HepG2 (cell line): ENCODE data around the gene ANO3. TPM values are rescaled to one million over a fixed set of nuclear protein-coding genes. Genes with fewer than 3 reads are reported as not detected.

Experiments
- ATAC-seq: fragments of 200-7000 bp; cut with Tn5 transposase; 3 replicates; pipeline ENCODE4 v1.9.1; 2020; ENCODE audit warnings: mild to moderate bottlenecking, moderate library complexity
- BruUV-seq: library from RNA; stranded (reverse); fragments of 400-500 nt; replicated peaks from 2 replicates; lab custom pipeline; 2021; lab: Mats Ljungman, UMichigan
- CTCF ChIA-PET: fragments of 300-600 bp; formaldehyde crosslinking; extraction: SDS; loops from one replicate; lab custom pipeline; 2021; ENCODE audit warnings: low total read pairs, inconsistent platforms, low intra/inter-chr PET ratio; lab: Yijun Ruan, JAX
- POLR2A ChIA-PET: fragments of 350-600 bp; sonication (Branson Sonifier 250); formaldehyde crosslinking; loops from one replicate; lab custom pipeline; 2020; ENCODE audit warnings: antibody characterized with exemption, inconsistent platforms; lab: Yijun Ruan, JAX
- DNase-seq: peaks from one replicate; pipeline ENCODE4 v3.0.0-alpha.2; 2015; ENCODE audit warnings: low spot score
- FAIRE-seq: peaks from 3 replicates; lab custom pipeline; 2011; peaks lifted over from hg19 to GRCh38; lab: Jason Lieb, UNC
- H2AFZ ChIP-seq: one replicate; pipeline ENCODE4 v1.6.1; 2011; ENCODE audit warnings: low read length, inconsistent platforms
- H3K27ac ChIP-seq: fragments of 300-600 bp; 3 replicates; pipeline ENCODE4 v1.8.0; 2011; ENCODE audit warnings: mixed run types, mild to moderate bottlenecking, mixed read lengths, low read length, inconsistent platforms; ENCODE audit not compliant: insufficient read depth; ENCODE audit errors: extremely low read length
- H3K27me3 ChIP-seq, 2 experiments: fragments of 200-600 bp in 1 of 2; 2 replicates in 1 of 2; 3 replicates in 1 of 2; pipeline versions ENCODE4 v1.6.0 to v1.8.0; 2011; ENCODE audit warnings: low read length in 2 of 2, mild to moderate bottlenecking in 2 of 2, moderate library complexity in 2 of 2, inconsistent platforms in 1 of 2; ENCODE audit not compliant: insufficient read depth in 2 of 2, control insufficient read depth in 1 of 2
- H3K36me3 ChIP-seq, 2 experiments: fragments of 200-600 bp in 1 of 2; replicated peaks in 1 of 2; 2 replicates in 1 of 2; 3 replicates in 1 of 2; pipeline versions ENCODE4 v1.5.1 to v1.8.0; 2011; ENCODE audit warnings: low read length in 2 of 2, inconsistent platforms in 1 of 2; ENCODE audit not compliant: insufficient read depth in 2 of 2, control insufficient read depth in 1 of 2
- H3K4me1 ChIP-seq: 2 replicates; pipeline ENCODE4 v1.5.1; 2012; ENCODE audit warnings: low read length, inconsistent platforms; ENCODE audit not compliant: insufficient read depth
- H3K4me2 ChIP-seq: 2 replicates; pipeline ENCODE4 v1.6.0; 2011; ENCODE audit warnings: low read depth, low read length, inconsistent platforms
- H3K4me3 ChIP-seq, 3 experiments: fragments of 200-600 bp in 1 of 3; sonication (generic), shearing (Covaris generic) in 1 of 3; replicated peaks in 1 of 3; 2 replicates each; pipeline ENCODE4 v1.5.1; 2011 to 2016; ENCODE audit warnings: low read length in 3 of 3, inconsistent platforms in 2 of 3, low read depth in 2 of 3, mild to moderate bottlenecking in 2 of 3, control low read depth in 1 of 3, mixed read lengths in 1 of 3; ENCODE audit not compliant: insufficient read depth in 1 of 3
- H3K79me2 ChIP-seq: one replicate; pipeline ENCODE4 v1.6.1; 2011; ENCODE audit warnings: low read length, inconsistent platforms; ENCODE audit not compliant: insufficient read depth
- H3K9ac ChIP-seq: 2 replicates; pipeline ENCODE4 v1.6.0; 2011; ENCODE audit warnings: mild to moderate bottlenecking, low read depth, low read length, inconsistent platforms; ENCODE audit not compliant: insufficient read depth
- H3K9me3 ChIP-seq: 2 replicates; pipeline ENCODE4 v1.5.1; 2012; ENCODE audit warnings: mild to moderate bottlenecking, low read length
- H4K20me1 ChIP-seq: 2 replicates; pipeline ENCODE4 v1.6.0; 2011; ENCODE audit warnings: inconsistent platforms, mild to moderate bottlenecking, low read length, moderate library complexity; ENCODE audit not compliant: insufficient read depth
- AGO1 ChIP-seq: fragments of 200-400 bp; formaldehyde crosslinking; IDR thresholded peaks from 2 replicates; pipeline ENCODE4 v1.6.1; 2017; ENCODE audit warnings: mild to moderate bottlenecking, low read depth, low read length, moderate library complexity; ENCODE audit not compliant: poor library complexity, severe bottlenecking
- CBX5 ChIP-seq: sonication (generic); formaldehyde crosslinking; IDR thresholded peaks from 2 replicates; pipeline ENCODE4 v1.4.0; 2020; ENCODE audit warnings: missing genetic modification reagents, borderline replicate concordance
- FOXA1 ChIP-seq, 2 experiments: fragments of 450-650 bp in 1 of 2; sonication (generic) in 1 of 2; formaldehyde crosslinking in 1 of 2; IDR thresholded peaks; 2 replicates each; pipeline versions ENCODE4 v1.4.0 to v1.6.1; 2016 to 2020; ENCODE audit warnings: missing genetic modification reagents in 1 of 2
- GATAD1 ChIP-seq: IDR thresholded peaks from 2 replicates; pipeline ENCODE4 v1.6.1; 2016; ENCODE audit warnings: missing genetic modification reagents, missing compliant biosample characterization
- ISX ChIP-seq: sonication (generic); formaldehyde crosslinking; conservative IDR thresholded peaks from 2 replicates; pipeline ENCODE4 v1.5.0; 2020; ENCODE audit warnings: missing genetic modification reagents
- NAIF1 ChIP-seq: sonication (generic); formaldehyde crosslinking; IDR thresholded peaks from 2 replicates; pipeline ENCODE4 v1.5.0; 2020; ENCODE audit warnings: mild to moderate bottlenecking, missing genetic modification reagents, borderline replicate concordance
- NPAS2 ChIP-seq: sonication (generic); formaldehyde crosslinking; IDR thresholded peaks from 2 replicates; pipeline ENCODE4 v1.8.0; 2022; ENCODE audit warnings: mild to moderate bottlenecking, missing genetic modification reagents, borderline replicate concordance
- SAP130 ChIP-seq: IDR thresholded peaks from 2 replicates; pipeline ENCODE4 v1.6.1; 2016; ENCODE audit warnings: low read depth
- ZFP1 ChIP-seq: IDR thresholded peaks from 2 replicates; pipeline ENCODE4 v1.6.1; 2016
- ZNF10 ChIP-seq: sonication (generic); formaldehyde crosslinking; IDR thresholded peaks from 2 replicates; pipeline ENCODE4 v1.4.0; 2020; ENCODE audit warnings: mild to moderate bottlenecking, low read depth, missing genetic modification reagents, borderline replicate concordance
- ZNF143 ChIP-seq: sonication (generic); formaldehyde crosslinking; IDR thresholded peaks from 2 replicates; pipeline ENCODE4 v1.4.0; 2020; ENCODE audit warnings: missing genetic modification reagents
- ZNF260 ChIP-seq: sonication (generic); formaldehyde crosslinking; IDR thresholded peaks from 2 replicates; pipeline ENCODE4 v1.4.0; 2020; ENCODE audit warnings: missing genetic modification reagents, low read depth, mild to moderate bottlenecking, borderline replicate concordance
- WGBS: methylation state at CpG from one replicate; pipeline ENCODE4 v1.1.6; 2017; ENCODE audit warnings: low lambda C conversion rate; 5-methylcytosine and 5-hydroxymethylcytosine counted together
- in situ Hi-C: cut with HindIII; loops from 2 replicates; pipeline ENCODE4 v1.10.0; 2017; ENCODE audit warnings: low pct_unique_long_range_greater_than_20kb; ENCODE audit not compliant: extremely low pct_ligation_motif_present
- intact Hi-C: fragments of 100-400 bp; cut with micrococcal nuclease; formaldehyde crosslinking; loops from one replicate; pipeline ENCODE4 v1.10.0; 2022; ENCODE audit not compliant: unreplicated experiment
- polyA plus RNA-seq, 8 experiments: library from polyadenylated mRNA; depleted of rRNA in 3 of 8; stranded (reverse) in 7 of 8; unstranded in 1 of 8; fragments of >200 nt; fragmentation: Illumina TruSeq in 4 of 8; extraction: Trizol in 4 of 8; gene quantifications; 2 replicates each; pipeline versions ENCODE4 v1.2.1 to v1.2.3, GENCODE V29; 2011 to 2016; ENCODE audit warnings: low read depth in 4 of 8, missing spikeins in 1 of 8, mixed read lengths in 1 of 8; ENCODE audit not compliant: insufficient read depth in 1 of 8
- total RNA-seq, 5 experiments: library from RNA; depleted of rRNA; stranded (reverse); fragments of >200 nt; fragmentation: Illumina TruSeq; extraction: Trizol; gene quantifications; 2 replicates each; pipeline ENCODE4 v1.2.3, GENCODE V29; 2016; ENCODE audit warnings: low read depth in 1 of 5
- TF ChIP-seq, protein P1 (sequence below): sonication (generic); formaldehyde crosslinking; IDR thresholded peaks from 2 replicates; pipeline ENCODE4 v1.8.1; 2023; ENCODE audit warnings: missing genetic modification reagents, mild to moderate bottlenecking, borderline replicate concordance
- TF ChIP-seq, protein P2 (sequence below): conservative IDR thresholded peaks from 2 replicates; pipeline ENCODE4 v1.6.1; 2018; ENCODE audit warnings: missing genetic modification reagents
- TF ChIP-seq, protein P3 (sequence below): sonication (generic); formaldehyde crosslinking; conservative IDR thresholded peaks from 2 replicates; pipeline ENCODE4 v1.4.0; 2020; ENCODE audit warnings: missing genetic modification reagents
- TF ChIP-seq, protein P4 (sequence below): sonication (generic); formaldehyde crosslinking; IDR thresholded peaks from 2 replicates; pipeline ENCODE4 v1.4.0; 2020; ENCODE audit warnings: missing genetic modification reagents; ENCODE audit errors: not compliant biosample characterization
- TF ChIP-seq, protein P5 (sequence below): sonication (generic); formaldehyde crosslinking; IDR thresholded peaks from 2 replicates; pipeline ENCODE4 v1.8.0; 2022; ENCODE audit warnings: missing genetic modification reagents, mild to moderate bottlenecking, inconsistent platforms, borderline replicate concordance
- TF ChIP-seq, protein P6 (sequence below): sonication (generic); formaldehyde crosslinking; IDR thresholded peaks from 2 replicates; pipeline ENCODE4 v1.5.0; 2020; ENCODE audit warnings: missing genetic modification reagents
- TF ChIP-seq, protein P7 (sequence below): IDR thresholded peaks from 2 replicates; pipeline ENCODE4 v1.6.1; 2012; ENCODE audit warnings: inconsistent platforms

ANO3 gene
- total and polyA plus RNA-seq, 2 of the 13 experiments (the other 11 are each of a cell fraction or from before 2014, with no cell fraction given): 0.17 to 0.44 TPM

DNA sequence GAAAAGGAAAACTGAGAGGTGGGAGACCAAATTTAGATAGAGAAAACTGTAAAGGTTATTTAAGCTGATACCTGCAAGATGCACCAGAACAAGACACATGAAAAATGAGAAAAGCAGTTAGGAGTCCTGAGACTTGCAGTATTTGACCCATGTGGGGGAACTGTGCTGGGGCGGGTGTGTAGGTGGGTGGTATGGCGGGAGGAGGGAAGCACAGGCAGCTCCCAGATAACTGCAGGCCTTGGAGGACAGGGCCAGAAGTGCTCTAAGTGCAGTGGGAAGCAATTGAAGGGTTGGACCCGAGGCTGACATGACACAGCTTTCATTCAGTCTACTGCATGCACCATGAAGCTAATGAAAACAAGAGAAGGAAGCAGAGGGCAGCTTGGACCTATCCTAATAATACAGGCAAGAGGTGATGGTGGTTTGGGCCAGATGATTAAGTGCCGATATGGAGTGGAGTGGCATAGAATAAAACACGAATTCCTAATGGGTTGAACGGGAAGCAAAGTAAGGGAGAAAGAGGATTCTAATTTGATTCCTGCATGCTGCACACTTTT, 48.0 kb upstream of the ANO3 start:
- ATAC-seq: peak; percentile 42
- 19% methylated on average over 6 of the region's 6 CpGs for WGBS
- no peaks in the 10 kb centered on the region for H3K4me1 ChIP-seq
- no peaks in the 10 kb centered on the region for H3K36me3 ChIP-seq
- H3K4me2 ChIP-seq: peak overlapping the region; percentile 61; the same call in 1 of the 2 replicates
- H3K9ac ChIP-seq: no peak overlapping the region
- FAIRE-seq: no peak
- intact Hi-C loops (no loop called here), in situ Hi-C loops (loop anchor here (25.0 kb wide), 1 partner anchor 878 kb away; no protein-coding TSS in a partner anchor)
- H4K20me1 ChIP-seq: no peaks in the 10 kb centered on the region
- no TSS peak for BruUV-seq
- H3K4me3 ChIP-seq: no peak overlapping the region
- ChIA-PET CTCF (interaction anchor here (2.8 kb wide), 1 partner anchor 366 kb away, joined by 11 read pairs; no protein-coding TSS in a partner anchor), POLR2A (no interaction called here)
- no peaks in the 10 kb centered on the region for H3K9me3 ChIP-seq
- H3K27ac ChIP-seq: no peak overlapping the region
- H2AFZ ChIP-seq: no peak overlapping the region
- DNase-seq: no peak
- TF ChIP-seq ZNF10: no peak
- TF ChIP-seq, protein P1, sequence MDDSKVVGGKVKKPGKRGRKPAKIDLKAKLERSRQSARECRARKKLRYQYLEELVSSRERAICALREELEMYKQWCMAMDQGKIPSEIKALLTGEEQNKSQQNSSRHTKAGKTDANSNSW (CRISPR knock-in tag): no peak
- TF ChIP-seq NPAS2: no peak
- no peak for TF ChIP-seq ZNF260 (CRISPR knock-in tag)
- no peak for TF ChIP-seq NAIF1
- no peak for TF ChIP-seq ZFP1 (CRISPR knock-in tag)
- TF ChIP-seq, protein P2, sequence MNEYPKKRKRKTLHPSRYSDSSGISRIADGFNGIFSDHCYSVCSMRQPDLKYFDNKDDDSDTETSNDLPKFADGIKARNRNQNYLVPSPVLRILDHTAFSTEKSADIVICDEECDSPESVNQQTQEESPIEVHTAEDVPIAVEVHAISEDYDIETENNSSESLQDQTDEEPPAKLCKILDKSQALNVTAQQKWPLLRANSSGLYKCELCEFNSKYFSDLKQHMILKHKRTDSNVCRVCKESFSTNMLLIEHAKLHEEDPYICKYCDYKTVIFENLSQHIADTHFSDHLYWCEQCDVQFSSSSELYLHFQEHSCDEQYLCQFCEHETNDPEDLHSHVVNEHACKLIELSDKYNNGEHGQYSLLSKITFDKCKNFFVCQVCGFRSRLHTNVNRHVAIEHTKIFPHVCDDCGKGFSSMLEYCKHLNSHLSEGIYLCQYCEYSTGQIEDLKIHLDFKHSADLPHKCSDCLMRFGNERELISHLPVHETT (CRISPR knock-in tag): no peak
- TF ChIP-seq, protein P3, sequence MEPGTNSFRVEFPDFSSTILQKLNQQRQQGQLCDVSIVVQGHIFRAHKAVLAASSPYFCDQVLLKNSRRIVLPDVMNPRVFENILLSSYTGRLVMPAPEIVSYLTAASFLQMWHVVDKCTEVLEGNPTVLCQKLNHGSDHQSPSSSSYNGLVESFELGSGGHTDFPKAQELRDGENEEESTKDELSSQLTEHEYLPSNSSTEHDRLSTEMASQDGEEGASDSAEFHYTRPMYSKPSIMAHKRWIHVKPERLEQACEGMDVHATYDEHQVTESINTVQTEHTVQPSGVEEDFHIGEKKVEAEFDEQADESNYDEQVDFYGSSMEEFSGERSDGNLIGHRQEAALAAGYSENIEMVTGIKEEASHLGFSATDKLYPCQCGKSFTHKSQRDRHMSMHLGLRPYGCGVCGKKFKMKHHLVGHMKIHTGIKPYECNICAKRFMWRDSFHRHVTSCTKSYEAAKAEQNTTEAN (CRISPR knock-in tag): no peak
- no peak for TF ChIP-seq ISX (CRISPR knock-in tag)
- TF ChIP-seq, protein P4, sequence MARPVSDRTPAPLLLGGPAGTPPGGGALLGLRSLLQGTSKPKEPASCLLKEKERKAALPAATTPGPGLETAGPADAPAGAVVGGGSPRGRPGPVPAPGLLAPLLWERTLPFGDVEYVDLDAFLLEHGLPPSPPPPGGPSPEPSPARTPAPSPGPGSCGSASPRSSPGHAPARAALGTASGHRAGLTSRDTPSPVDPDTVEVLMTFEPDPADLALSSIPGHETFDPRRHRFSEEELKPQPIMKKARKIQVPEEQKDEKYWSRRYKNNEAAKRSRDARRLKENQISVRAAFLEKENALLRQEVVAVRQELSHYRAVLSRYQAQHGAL (CRISPR knock-in tag): no peak
- no peak for TF ChIP-seq GATAD1 (CRISPR knock-in tag)
- TF ChIP-seq, protein P5, sequence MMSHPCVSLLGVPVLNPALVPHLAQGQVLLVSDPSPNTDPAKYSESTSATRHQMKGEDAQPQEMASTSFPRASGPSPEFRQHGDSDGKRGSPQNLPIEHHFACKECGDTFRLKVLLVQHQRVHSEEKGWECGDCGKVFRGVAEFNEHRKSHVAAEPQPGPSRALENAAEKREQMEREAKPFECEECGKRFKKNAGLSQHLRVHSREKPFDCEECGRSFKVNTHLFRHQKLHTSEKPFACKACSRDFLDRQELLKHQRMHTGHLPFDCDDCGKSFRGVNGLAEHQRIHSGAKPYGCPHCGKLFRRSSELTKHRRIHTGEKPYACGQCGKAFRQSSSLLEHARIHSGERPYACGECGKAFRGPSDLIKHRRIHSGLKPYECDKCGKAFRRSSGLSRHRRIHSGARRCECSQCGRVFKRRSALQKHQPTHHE (CRISPR knock-in tag): no peak
- TF ChIP-seq, protein P6, sequence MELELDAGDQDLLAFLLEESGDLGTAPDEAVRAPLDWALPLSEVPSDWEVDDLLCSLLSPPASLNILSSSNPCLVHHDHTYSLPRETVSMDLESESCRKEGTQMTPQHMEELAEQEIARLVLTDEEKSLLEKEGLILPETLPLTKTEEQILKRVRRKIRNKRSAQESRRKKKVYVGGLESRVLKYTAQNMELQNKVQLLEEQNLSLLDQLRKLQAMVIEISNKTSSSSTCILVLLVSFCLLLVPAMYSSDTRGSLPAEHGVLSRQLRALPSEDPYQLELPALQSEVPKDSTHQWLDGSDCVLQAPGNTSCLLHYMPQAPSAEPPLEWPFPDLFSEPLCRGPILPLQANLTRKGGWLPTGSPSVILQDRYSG: no peak
- TF ChIP-seq SAP130 (CRISPR knock-in tag): no peak
- no peak for TF ChIP-seq AGO1
- TF ChIP-seq, protein P7, sequence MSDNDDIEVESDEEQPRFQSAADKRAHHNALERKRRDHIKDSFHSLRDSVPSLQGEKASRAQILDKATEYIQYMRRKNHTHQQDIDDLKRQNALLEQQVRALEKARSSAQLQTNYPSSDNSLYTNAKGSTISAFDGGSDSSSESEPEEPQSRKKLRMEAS: no peak
- no peak for TF ChIP-seq CBX5 (CRISPR knock-in tag)
- TF ChIP-seq ZNF143 (CRISPR knock-in tag): no peak
- no peak for TF ChIP-seq FOXA1 (IDR thresholded peaks at IDR 0.05)
- TF ChIP-seq FOXA1 (CRISPR knock-in tag; IDR thresholded peaks at IDR 0.05): no peak
- no peaks in the 10 kb centered on the region for H3K27me3 ChIP-seq
- H3K79me2 ChIP-seq: no peaks in the 10 kb centered on the region
